Vagina (tissue), 2 donors: ENCODE data around the gene PPP4R1.

Experiments
- CTCF ChIP-seq, 3 experiments: fragments of 450-650 bp in 2 of 3; fragments of 200-600 bp in 1 of 3; sonication (generic) in 1 of 3; IDR thresholded peaks; one replicate each; pipeline ENCODE4 v1.5.1; 2017 to 2019; ENCODE audit warnings: antibody characterized with exemption in 3 of 3, mild to moderate bottlenecking in 2 of 3, moderate library complexity in 2 of 3
- POLR2AphosphoS5 ChIP-seq, 2 donors: sonication (generic); formaldehyde crosslinking; IDR thresholded peaks; one replicate each; pipeline ENCODE4 v1.9.0; 2017; ENCODE audit warnings: antibody characterized with exemption in 2 of 2, mild to moderate bottlenecking in 2 of 2, low read depth in 1 of 2; ENCODE audit not compliant: insufficient read depth in 1 of 2

GRCh38 chr18:9507565-9508088, 106.7 kb downstream of the PPP4R1 start:
- no peak for TF ChIP-seq POLR2AphosphoS5 (IDR thresholded peaks at IDR 0.05; ENCODE audit: insufficient read depth in 1 of 2, low read depth in 1 of 2)
- TF ChIP-seq CTCF (IDR thresholded peaks at IDR 0.05) = no peak
